Neural progenitor cell (in vitro differentiated cells): Measurements from ENCODE around the gene HSPA9. TPM values are rescaled to one million over a fixed set of nuclear protein-coding genes. Genes with fewer than 3 reads are reported as not detected.
A peak's percentile ranks its signal among the peaks of the same experiment; 100 is the strongest.

Experiments used
- DNase-seq: peaks from one replicate; pipeline ENCODE4 v3.0.0-alpha.2; 2016; ENCODE audit warnings: low spot score
- H2AFZ ChIP-seq: fragments of 200-600 bp; sonication (generic); replicated peaks from 2 replicates; pipeline ENCODE4 v1.6.1; 2016; ENCODE audit warnings: antibody characterized with exemption
- H3F3A ChIP-seq: fragments of 200-600 bp; sonication (generic); 2 replicates; pipeline ENCODE4 v1.6.1; 2016; ENCODE audit warnings: antibody characterized with exemption, low read depth
- H3K27ac ChIP-seq: fragments of 200-600 bp; sonication (generic); 2 replicates; pipeline ENCODE4 v1.5.1; 2016; ENCODE audit warnings: mild to moderate bottlenecking
- H3K27me3 ChIP-seq: fragments of 200-600 bp; sonication (generic); 2 replicates; pipeline ENCODE4 v1.6.1; 2016; ENCODE audit warnings: mild to moderate bottlenecking, moderate library complexity
- H3K36me3 ChIP-seq: fragments of 200-600 bp; sonication (generic); 2 replicates; pipeline ENCODE4 v1.5.1; 2016
- H3K4me1 ChIP-seq: fragments of 200-600 bp; sonication (generic); 2 replicates; pipeline ENCODE4 v1.6.1; 2016; ENCODE audit warnings: mixed run types
- H3K4me2 ChIP-seq: fragments of 200-600 bp; sonication (generic); 2 replicates; pipeline ENCODE4 v1.6.1; 2016
- H3K4me3 ChIP-seq: fragments of 200-600 bp; sonication (generic); 2 replicates; pipeline ENCODE4 v1.5.1; 2016
- H3K79me2 ChIP-seq: fragments of 200-600 bp; sonication (generic); 2 replicates; pipeline ENCODE4 v1.6.1; 2016; ENCODE audit warnings: low read depth
- H3K9ac ChIP-seq: fragments of 200-600 bp; sonication (generic); 2 replicates; pipeline ENCODE4 v1.6.1; 2016
- H3K9me3 ChIP-seq: fragments of 200-600 bp; sonication (generic); 2 replicates; pipeline ENCODE4 v1.5.1; 2016; ENCODE audit warnings: low read depth
- H4K20me1 ChIP-seq: fragments of 200-600 bp; sonication (generic); 2 replicates; pipeline ENCODE4 v1.6.1; 2016; ENCODE audit warnings: low read depth
- H3K27ac Mint-ChIP-seq: 3 replicates; pipeline ENCODE4 v1.8.0; 2021; ENCODE audit warnings: mixed read lengths
- H3K27me3 Mint-ChIP-seq: 2 replicates; pipeline ENCODE4 v1.8.0; 2022; ENCODE audit warnings: low read depth, mild to moderate bottlenecking, inconsistent platforms, moderate library complexity, mixed read lengths; ENCODE audit not compliant: insufficient read depth
- H3K36me3 Mint-ChIP-seq: 3 replicates; pipeline ENCODE4 v1.8.0; 2021; ENCODE audit warnings: mixed read lengths
- H3K4me1 Mint-ChIP-seq: 3 replicates; pipeline ENCODE4 v1.8.0; 2021; ENCODE audit warnings: mixed read lengths
- H3K4me3 Mint-ChIP-seq: 3 replicates; pipeline ENCODE4 v1.8.0; 2021; ENCODE audit warnings: mild to moderate bottlenecking, moderate library complexity, mixed read lengths
- H3K9me3 Mint-ChIP-seq: 3 replicates; pipeline ENCODE4 v1.8.0; 2020; ENCODE audit warnings: mixed read lengths
- CTCF ChIP-seq: fragments of 200-600 bp; sonication (generic); IDR thresholded peaks from 2 replicates; pipeline ENCODE4 v1.5.1; 2017; ENCODE audit warnings: antibody characterized with exemption, mild to moderate bottlenecking
- EZH2 ChIP-seq: fragments of 200-600 bp; sonication (generic); IDR thresholded peaks from 2 replicates; pipeline ENCODE4 v1.6.1; 2017; ENCODE audit warnings: antibody characterized with exemption, mild to moderate bottlenecking, moderate library complexity
- EZH2phosphoT487 ChIP-seq: fragments of 200-600 bp; sonication (generic); IDR thresholded peaks from 2 replicates; pipeline ENCODE4 v1.6.1; 2017; ENCODE audit warnings: antibody characterized with exemption
- total RNA-seq: library from RNA; depleted of rRNA; stranded (reverse); fragments of >200 nt; gene quantifications from 2 replicates; pipeline ENCODE4 v1.2.3, GENCODE V29; 2015; ENCODE audit warnings: low replicate concordance

Gene HSPA9
- total RNA-seq, 1 donor from 2014 or later, result 259 TPM

- H3K27ac ChIP-seq, result no peak overlapping the region
- Mint-ChIP-seq H3K9me3 (peaks cover 2% of the 10 kb centered on the region), H3K4me1 (peaks cover 48% of the 10 kb centered on the region), H3K27me3 (peaks cover 5% of the 10 kb centered on the region), H3K4me3 (no peak overlapping the region), H3K27ac (peak overlapping the region; percentile 77), H3K36me3 (no peaks in the 10 kb centered on the region)
- peaks cover 18% of the 10 kb centered on the region for H3K4me1 ChIP-seq
- H3K4me3 ChIP-seq, result no peak overlapping the region
- no peak for DNase-seq
- H2AFZ ChIP-seq, result peak overlapping the region; percentile 92
- H3K79me2 ChIP-seq, result no peaks in the 10 kb centered on the region
- no peak overlapping the region for H3K4me2 ChIP-seq
- peaks cover 25% of the 10 kb centered on the region for H3F3A ChIP-seq
- TF ChIP-seq EZH2phosphoT487 (no peak), EZH2 (no peak), CTCF (peak; percentile 54)
- H4K20me1 ChIP-seq, result no peaks in the 10 kb centered on the region
- no peaks in the 10 kb centered on the region for H3K27me3 ChIP-seq
- no peaks in the 10 kb centered on the region for H3K36me3 ChIP-seq
- no peak overlapping the region for H3K9ac ChIP-seq
- H3K9me3 ChIP-seq, result no peaks in the 10 kb centered on the region
Measured at GRCh38 chr5:138594305-138595058, 19.3 kb upstream of the HSPA9 start.

- peaks cover 6% of the 10 kb centered on the region for H3K4me1 Mint-ChIP-seq
- Histone ChIP-seq H3K79me2 (no peaks in the 10 kb centered on the region), H3K27ac (no peak overlapping the region), H2AFZ (no peak overlapping the region), H3K4me3 (no peak overlapping the region), H4K20me1 (no peaks in the 10 kb centered on the region), H3K36me3 (no peaks in the 10 kb centered on the region), H3K9me3 (no peaks in the 10 kb centered on the region), H3K4me1 (no peaks in the 10 kb centered on the region), H3K27me3 (no peaks in the 10 kb centered on the region), H3K9ac (no peak overlapping the region), H3F3A (no peaks in the 10 kb centered on the region), H3K4me2 (no peak overlapping the region)
- no peak overlapping the region for H3K27ac Mint-ChIP-seq
- no peak for TF ChIP-seq EZH2phosphoT487
- TF ChIP-seq CTCF, result no peak
- no peak for TF ChIP-seq EZH2
- no peak for DNase-seq
- no peaks in the 10 kb centered on the region for H3K36me3 Mint-ChIP-seq
- no peak overlapping the region for H3K4me3 Mint-ChIP-seq
- H3K27me3 Mint-ChIP-seq, result peaks cover 2% of the 10 kb centered on the region
- peaks cover 2% of the 10 kb centered on the region for H3K9me3 Mint-ChIP-seq
Measured at GRCh38 chr5:138588013-138588788, 13.0 kb upstream of the HSPA9 start.

- TF ChIP-seq EZH2, result no peak
- no peak for TF ChIP-seq EZH2phosphoT487
- TF ChIP-seq CTCF, result no peak
- no peaks in the 10 kb centered on the region for H3K4me1 ChIP-seq
- H3K79me2 ChIP-seq, result no peaks in the 10 kb centered on the region
- H3K27me3 ChIP-seq, result no peaks in the 10 kb centered on the region
- peaks cover 6% of the 10 kb centered on the region for H3F3A ChIP-seq
- no peak overlapping the region for H3K9ac ChIP-seq
- Mint-ChIP-seq H3K27me3 (no peaks in the 10 kb centered on the region), H3K36me3 (no peaks in the 10 kb centered on the region), H3K4me3 (no peak overlapping the region), H3K4me1 (no peaks in the 10 kb centered on the region), H3K27ac (no peak overlapping the region), H3K9me3 (no peaks in the 10 kb centered on the region)
- no peaks in the 10 kb centered on the region for H3K9me3 ChIP-seq
- no peak for DNase-seq
- H3K4me3 ChIP-seq, result no peak overlapping the region
- H3K4me2 ChIP-seq, result no peak overlapping the region
- no peak overlapping the region for H3K27ac ChIP-seq
- H2AFZ ChIP-seq, result no peak overlapping the region
- no peaks in the 10 kb centered on the region for H3K36me3 ChIP-seq
- H4K20me1 ChIP-seq, result no peaks in the 10 kb centered on the region
Measured at GRCh38 chr5:138585157-138585556, 10.0 kb upstream of the HSPA9 start.
